Measurements from ENCODE around the gene LDB1. TPM values are rescaled to one million over a fixed set of nuclear protein-coding genes. Genes with fewer than 3 reads are reported as not detected.
A peak's percentile ranks its signal among the peaks of the same experiment; 100 is the strongest.

Gene LDB1
- total and polyA plus RNA-seq, 2 of the 13 experiments (the other 11 are each of a cell fraction or from before 2014, with no cell fraction given): 17.2 to 45.5 TPM

DNA sequence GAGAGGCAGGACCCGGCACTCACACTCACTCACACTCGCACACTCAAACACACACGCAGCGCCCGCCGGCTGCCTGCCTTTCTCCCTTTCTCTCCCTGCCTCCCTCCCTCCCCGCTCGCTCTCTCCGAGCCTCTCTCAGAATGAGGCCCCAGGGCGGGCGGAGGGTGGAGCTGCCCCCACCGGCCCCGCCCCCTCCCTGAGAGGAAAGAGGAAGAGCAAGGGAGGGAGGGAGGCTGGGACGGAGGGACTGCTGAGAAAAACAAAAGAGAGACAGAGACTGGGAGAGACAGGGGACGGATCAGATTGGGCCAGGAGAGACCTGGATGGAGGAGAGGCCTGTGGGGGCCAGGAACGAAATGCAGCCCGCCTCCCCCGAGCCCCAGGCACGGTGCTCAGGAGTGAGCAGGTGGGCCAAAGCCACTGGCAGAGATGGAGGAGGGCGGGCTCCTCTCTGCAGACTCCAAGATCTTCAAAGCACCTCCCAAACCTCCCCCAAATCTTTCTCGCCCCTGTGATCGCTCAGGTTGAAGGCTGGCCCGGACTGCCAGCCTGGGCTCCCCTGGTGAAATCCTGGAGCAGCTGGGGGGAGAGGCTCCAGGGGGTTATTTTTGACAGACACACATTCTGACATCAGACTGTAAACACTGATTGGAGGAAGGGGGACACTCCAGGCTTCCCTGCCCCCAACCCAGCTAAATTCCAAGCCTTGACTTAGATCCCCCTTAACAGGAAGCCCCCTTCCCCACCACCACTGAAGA lies 5.1 kb downstream of the LDB1 start (continued):
- TF ChIP-seq ZNF530 (CRISPR knock-in tag; IDR thresholded peaks at IDR 0.05; ENCODE audit: low read depth): no peak
- TF ChIP-seq, protein P1, sequence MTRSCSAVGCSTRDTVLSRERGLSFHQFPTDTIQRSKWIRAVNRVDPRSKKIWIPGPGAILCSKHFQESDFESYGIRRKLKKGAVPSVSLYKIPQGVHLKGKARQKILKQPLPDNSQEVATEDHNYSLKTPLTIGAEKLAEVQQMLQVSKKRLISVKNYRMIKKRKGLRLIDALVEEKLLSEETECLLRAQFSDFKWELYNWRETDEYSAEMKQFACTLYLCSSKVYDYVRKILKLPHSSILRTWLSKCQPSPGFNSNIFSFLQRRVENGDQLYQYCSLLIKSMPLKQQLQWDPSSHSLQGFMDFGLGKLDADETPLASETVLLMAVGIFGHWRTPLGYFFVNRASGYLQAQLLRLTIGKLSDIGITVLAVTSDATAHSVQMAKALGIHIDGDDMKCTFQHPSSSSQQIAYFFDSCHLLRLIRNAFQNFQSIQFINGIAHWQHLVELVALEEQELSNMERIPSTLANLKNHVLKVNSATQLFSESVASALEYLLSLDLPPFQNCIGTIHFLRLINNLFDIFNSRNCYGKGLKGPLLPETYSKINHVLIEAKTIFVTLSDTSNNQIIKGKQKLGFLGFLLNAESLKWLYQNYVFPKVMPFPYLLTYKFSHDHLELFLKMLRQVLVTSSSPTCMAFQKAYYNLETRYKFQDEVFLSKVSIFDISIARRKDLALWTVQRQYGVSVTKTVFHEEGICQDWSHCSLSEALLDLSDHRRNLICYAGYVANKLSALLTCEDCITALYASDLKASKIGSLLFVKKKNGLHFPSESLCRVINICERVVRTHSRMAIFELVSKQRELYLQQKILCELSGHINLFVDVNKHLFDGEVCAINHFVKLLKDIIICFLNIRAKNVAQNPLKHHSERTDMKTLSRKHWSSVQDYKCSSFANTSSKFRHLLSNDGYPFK (CRISPR knock-in tag; IDR thresholded peaks at IDR 0.05; ENCODE audit: borderline replicate concordance): no peak
- no peak for TF ChIP-seq IRX3 (CRISPR knock-in tag; IDR thresholded peaks at IDR 0.05; ENCODE audit: borderline replicate concordance, low read depth)
- TF ChIP-seq ZNF205 (CRISPR knock-in tag; IDR thresholded peaks at IDR 0.05): 0 out of 2 replicates have a peak, but pooled peaks have one; percentile 21
- peak; percentile 74; the same call in 1 of the 2 replicates for TF ChIP-seq ZNF605 (CRISPR knock-in tag; IDR thresholded peaks at IDR 0.05)
- no peak for TF ChIP-seq ZNF547 (CRISPR knock-in tag; IDR thresholded peaks at IDR 0.05)
- TF ChIP-seq ZNF225 (CRISPR knock-in tag; IDR thresholded peaks at IDR 0.05): no peak
- TF ChIP-seq STAT5B (CRISPR knock-in tag; IDR thresholded peaks at IDR 0.05): peak; percentile 45; the same call in 1 of the 2 replicates
- no peak for TF ChIP-seq ZNF20 (CRISPR knock-in tag; IDR thresholded peaks at IDR 0.05)
- no peak for TF ChIP-seq NFE2L1 (CRISPR knock-in tag; IDR thresholded peaks at IDR 0.05; ENCODE audit: borderline replicate concordance)
- no peak for TF ChIP-seq TBL1XR1 (IDR thresholded peaks at IDR 0.05; ENCODE audit: borderline replicate concordance, low read length, partially characterized antibody)
- no peak for TF ChIP-seq ZC3H4 (CRISPR knock-in tag; IDR thresholded peaks at IDR 0.05; ENCODE audit: borderline replicate concordance)
- TF ChIP-seq, protein P2, sequence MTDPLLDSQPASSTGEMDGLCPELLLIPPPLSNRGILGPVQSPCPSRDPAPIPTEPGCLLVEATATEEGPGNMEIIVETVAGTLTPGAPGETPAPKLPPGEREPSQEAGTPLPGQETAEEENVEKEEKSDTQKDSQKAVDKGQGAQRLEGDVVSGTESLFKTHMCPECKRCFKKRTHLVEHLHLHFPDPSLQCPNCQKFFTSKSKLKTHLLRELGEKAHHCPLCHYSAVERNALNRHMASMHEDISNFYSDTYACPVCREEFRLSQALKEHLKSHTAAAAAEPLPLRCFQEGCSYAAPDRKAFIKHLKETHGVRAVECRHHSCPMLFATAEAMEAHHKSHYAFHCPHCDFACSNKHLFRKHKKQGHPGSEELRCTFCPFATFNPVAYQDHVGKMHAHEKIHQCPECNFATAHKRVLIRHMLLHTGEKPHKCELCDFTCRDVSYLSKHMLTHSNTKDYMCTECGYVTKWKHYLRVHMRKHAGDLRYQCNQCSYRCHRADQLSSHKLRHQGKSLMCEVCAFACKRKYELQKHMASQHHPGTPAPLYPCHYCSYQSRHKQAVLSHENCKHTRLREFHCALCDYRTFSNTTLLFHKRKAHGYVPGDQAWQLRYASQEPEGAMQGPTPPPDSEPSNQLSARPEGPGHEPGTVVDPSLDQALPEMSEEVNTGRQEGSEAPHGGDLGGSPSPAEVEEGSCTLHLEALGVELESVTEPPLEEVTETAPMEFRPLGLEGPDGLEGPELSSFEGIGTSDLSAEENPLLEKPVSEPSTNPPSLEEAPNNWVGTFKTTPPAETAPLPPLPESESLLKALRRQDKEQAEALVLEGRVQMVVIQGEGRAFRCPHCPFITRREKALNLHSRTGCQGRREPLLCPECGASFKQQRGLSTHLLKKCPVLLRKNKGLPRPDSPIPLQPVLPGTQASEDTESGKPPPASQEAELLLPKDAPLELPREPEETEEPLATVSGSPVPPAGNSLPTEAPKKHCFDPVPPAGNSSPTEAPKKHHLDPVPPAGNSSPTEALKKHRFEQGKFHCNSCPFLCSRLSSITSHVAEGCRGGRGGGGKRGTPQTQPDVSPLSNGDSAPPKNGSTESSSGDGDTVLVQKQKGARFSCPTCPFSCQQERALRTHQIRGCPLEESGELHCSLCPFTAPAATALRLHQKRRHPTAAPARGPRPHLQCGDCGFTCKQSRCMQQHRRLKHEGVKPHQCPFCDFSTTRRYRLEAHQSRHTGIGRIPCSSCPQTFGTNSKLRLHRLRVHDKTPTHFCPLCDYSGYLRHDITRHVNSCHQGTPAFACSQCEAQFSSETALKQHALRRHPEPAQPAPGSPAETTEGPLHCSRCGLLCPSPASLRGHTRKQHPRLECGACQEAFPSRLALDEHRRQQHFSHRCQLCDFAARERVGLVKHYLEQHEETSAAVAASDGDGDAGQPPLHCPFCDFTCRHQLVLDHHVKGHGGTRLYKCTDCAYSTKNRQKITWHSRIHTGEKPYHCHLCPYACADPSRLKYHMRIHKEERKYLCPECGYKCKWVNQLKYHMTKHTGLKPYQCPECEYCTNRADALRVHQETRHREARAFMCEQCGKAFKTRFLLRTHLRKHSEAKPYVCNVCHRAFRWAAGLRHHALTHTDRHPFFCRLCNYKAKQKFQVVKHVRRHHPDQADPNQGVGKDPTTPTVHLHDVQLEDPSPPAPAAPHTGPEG (CRISPR knock-in tag; IDR thresholded peaks at IDR 0.05): no peak
- no peak for TF ChIP-seq ZNF660 (CRISPR knock-in tag; IDR thresholded peaks at IDR 0.05; ENCODE audit: borderline replicate concordance, low read depth)
- no peak for TF ChIP-seq MLLT10 (CRISPR knock-in tag; IDR thresholded peaks at IDR 0.05)
- TF ChIP-seq, protein P3, sequence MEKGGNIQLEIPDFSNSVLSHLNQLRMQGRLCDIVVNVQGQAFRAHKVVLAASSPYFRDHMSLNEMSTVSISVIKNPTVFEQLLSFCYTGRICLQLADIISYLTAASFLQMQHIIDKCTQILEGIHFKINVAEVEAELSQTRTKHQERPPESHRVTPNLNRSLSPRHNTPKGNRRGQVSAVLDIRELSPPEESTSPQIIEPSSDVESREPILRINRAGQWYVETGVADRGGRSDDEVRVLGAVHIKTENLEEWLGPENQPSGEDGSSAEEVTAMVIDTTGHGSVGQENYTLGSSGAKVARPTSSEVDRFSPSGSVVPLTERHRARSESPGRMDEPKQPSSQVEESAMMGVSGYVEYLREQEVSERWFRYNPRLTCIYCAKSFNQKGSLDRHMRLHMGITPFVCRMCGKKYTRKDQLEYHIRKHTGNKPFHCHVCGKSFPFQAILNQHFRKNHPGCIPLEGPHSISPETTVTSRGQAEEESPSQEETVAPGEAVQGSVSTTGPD (CRISPR knock-in tag; IDR thresholded peaks at IDR 0.05): no peak
- TF ChIP-seq ZNF720 (CRISPR knock-in tag; IDR thresholded peaks at IDR 0.05): no peak
- TF ChIP-seq POLR2G (IDR thresholded peaks at IDR 0.05; ENCODE audit: low read depth, low read length): peak; percentile 81
